WERI-Rb-1 (cell line): ENCODE results near the gene IL1RL2.

Experiments used
- DNase-seq: peaks from one replicate; pipeline ENCODE4 v3.0.0-alpha.2; 2020
- H3K27ac ChIP-seq: fragments of 250-450 bp; sonication (Bioruptor Pico); 2 replicates; pipeline ENCODE4 v1.5.1; 2020; ENCODE audit warnings: mild to moderate bottlenecking, moderate library complexity
- H3K27me3 ChIP-seq: fragments of 250-450 bp; sonication (Bioruptor Pico); 2 replicates; pipeline ENCODE4 v1.5.1; 2021; ENCODE audit warnings: mild to moderate bottlenecking, low read depth, moderate library complexity; ENCODE audit not compliant: insufficient read depth, severe bottlenecking
- H3K36me3 ChIP-seq: fragments of 250-450 bp; sonication (Bioruptor Pico); 2 replicates; pipeline ENCODE4 v1.5.1; 2020; ENCODE audit warnings: mild to moderate bottlenecking, moderate library complexity
- H3K4me3 ChIP-seq: 2 replicates; pipeline ENCODE4 v1.5.1; 2011; ENCODE audit warnings: low read depth, mild to moderate bottlenecking, control low read depth, low read length
- H3K9me3 ChIP-seq: fragments of 250-450 bp; sonication (Bioruptor Pico); 2 replicates; pipeline ENCODE4 v1.5.1; 2021; ENCODE audit warnings: mild to moderate bottlenecking, moderate library complexity; ENCODE audit not compliant: severe bottlenecking
- TF ChIP-seq, protein P1 (sequence below): IDR thresholded peaks from 2 replicates; pipeline ENCODE4 v1.5.1; 2011; ENCODE audit warnings: low read depth, mild to moderate bottlenecking, control low read depth, inconsistent platforms, low read length

The IL1RL2 gene

GRCh38 chr2:102204638-102205037, 17.8 kb downstream of the IL1RL2 start:
- H3K36me3 ChIP-seq = no peaks in the 10 kb centered on the region
- no peaks in the 10 kb centered on the region for H3K9me3 ChIP-seq
- H3K4me3 ChIP-seq = no peak overlapping the region
- peaks cover 49% of the 10 kb centered on the region for H3K27me3 ChIP-seq
- TF ChIP-seq, protein P1, sequence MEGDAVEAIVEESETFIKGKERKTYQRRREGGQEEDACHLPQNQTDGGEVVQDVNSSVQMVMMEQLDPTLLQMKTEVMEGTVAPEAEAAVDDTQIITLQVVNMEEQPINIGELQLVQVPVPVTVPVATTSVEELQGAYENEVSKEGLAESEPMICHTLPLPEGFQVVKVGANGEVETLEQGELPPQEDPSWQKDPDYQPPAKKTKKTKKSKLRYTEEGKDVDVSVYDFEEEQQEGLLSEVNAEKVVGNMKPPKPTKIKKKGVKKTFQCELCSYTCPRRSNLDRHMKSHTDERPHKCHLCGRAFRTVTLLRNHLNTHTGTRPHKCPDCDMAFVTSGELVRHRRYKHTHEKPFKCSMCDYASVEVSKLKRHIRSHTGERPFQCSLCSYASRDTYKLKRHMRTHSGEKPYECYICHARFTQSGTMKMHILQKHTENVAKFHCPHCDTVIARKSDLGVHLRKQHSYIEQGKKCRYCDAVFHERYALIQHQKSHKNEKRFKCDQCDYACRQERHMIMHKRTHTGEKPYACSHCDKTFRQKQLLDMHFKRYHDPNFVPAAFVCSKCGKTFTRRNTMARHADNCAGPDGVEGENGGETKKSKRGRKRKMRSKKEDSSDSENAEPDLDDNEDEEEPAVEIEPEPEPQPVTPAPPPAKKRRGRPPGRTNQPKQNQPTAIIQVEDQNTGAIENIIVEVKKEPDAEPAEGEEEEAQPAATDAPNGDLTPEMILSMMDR = no peak
- DNase-seq = no peak
- H3K27ac ChIP-seq = no peak overlapping the region

- Histone ChIP-seq H3K27ac (no peak overlapping the region), H3K9me3 (no peaks in the 10 kb centered on the region), H3K36me3 (no peaks in the 10 kb centered on the region), H3K27me3 (peaks cover 39% of the 10 kb centered on the region), H3K4me3 (no peak overlapping the region)
- TF ChIP-seq, protein P1 = no peak
- DNase-seq = no peak
Observed at GRCh38 chr2:102206666-102207341, 20.0 kb downstream of the IL1RL2 start.

- Histone ChIP-seq H3K36me3 (no peaks in the 10 kb centered on the region), H3K27ac (no peak overlapping the region), H3K27me3 (peaks cover 37% of the 10 kb centered on the region), H3K9me3 (no peaks in the 10 kb centered on the region), H3K4me3 (no peak overlapping the region)
- TF ChIP-seq, protein P1 = no peak
- DNase-seq = no peak
Observed at GRCh38 chr2:102208774-102209173, 22.0 kb downstream of the IL1RL2 start.

- no peak for DNase-seq
- Histone ChIP-seq H3K36me3 (no peaks in the 10 kb centered on the region), H3K4me3 (no peak overlapping the region), H3K27me3 (peaks cover 38% of the 10 kb centered on the region), H3K27ac (no peak overlapping the region), H3K9me3 (no peaks in the 10 kb centered on the region)
- TF ChIP-seq, protein P1 = no peak
Observed at GRCh38 chr2:102209474-102209873, 22.7 kb downstream of the IL1RL2 start.

GRCh38 chr2:102217032-102217431, 30.2 kb downstream of the IL1RL2 start:
- H3K36me3 ChIP-seq = no peaks in the 10 kb centered on the region
- no peak overlapping the region for H3K27ac ChIP-seq
- no peak for DNase-seq
- peaks cover 18% of the 10 kb centered on the region for H3K27me3 ChIP-seq
- H3K4me3 ChIP-seq = no peak overlapping the region
- H3K9me3 ChIP-seq = no peaks in the 10 kb centered on the region
- TF ChIP-seq, protein P1 = no peak
